HG03460 (cell line): ENCODE results near the gene AGRN.

Experiments
- ATAC-seq: cut with Tn5 transposase; IDR thresholded peaks from one replicate; pipeline ENCODE4 v1.9.1; 2021; ENCODE audit not compliant: unreplicated experiment

Gene AGRN

GRCh38 chr1:1035291-1035943 lies 15.5 kb downstream of the AGRN start:
- no peak for ATAC-seq

GRCh38 chr1:1037366-1038327 lies 17.7 kb downstream of the AGRN start:
- ATAC-seq = no peak

DNA sequence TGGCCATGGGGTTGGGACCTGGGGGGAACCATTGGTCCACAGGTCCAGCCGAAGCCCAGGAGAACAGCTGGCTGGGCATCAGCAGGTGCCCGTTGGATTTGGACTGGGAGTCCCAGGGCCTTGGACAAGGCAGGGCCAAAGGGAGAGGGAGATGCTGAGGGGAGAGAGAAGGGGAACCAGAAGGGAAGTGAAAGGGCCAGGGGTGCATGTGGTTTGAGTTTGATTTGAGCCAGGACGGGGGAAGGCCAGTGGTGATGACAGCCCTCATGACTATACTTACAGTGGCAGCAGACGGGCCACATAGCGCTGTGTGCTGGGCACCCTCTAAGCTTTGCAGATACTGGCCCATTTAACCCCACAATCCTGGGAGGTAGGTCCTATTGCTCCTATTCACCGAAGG lies 18.8 kb downstream of the AGRN start:
- ATAC-seq = no peak

DNA sequence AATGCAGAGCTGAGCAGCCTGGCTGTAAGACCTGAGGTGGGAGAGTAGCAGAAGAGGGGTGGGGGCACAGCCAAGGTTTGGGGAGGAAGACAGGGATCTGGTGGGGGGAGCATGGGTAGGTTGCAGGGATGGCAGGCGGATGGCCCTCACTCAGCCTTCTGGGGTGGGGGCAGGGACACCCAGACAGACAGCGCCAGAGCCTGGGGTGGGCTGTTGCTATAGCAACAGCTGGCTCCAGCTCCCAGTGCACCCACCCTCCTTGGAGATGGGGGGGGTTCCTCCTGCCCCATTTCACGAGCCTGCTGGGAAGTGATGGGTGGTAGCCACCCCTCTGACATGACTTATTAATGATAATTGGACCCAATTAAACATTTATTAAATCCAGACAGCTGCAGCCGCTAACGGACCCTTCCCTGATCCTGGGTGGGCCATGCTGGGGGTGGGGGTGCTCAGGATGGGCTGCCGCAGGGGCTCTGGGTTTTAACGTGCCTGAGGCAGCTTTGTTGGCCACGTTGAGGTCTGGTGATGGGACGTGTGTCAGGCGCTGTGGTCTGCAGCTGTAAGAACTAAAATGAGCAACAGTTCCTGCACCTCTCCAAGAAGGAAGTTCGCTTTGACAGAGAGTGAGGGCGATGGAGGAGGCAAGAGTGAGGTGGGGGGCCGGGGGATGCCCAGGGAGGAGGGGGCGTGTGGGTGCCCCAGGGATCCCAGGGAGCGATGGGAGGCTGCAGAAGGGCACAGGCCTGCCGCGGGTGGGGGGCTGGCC lies 19.4 kb downstream of the AGRN start:
- ATAC-seq = no peak

DNA sequence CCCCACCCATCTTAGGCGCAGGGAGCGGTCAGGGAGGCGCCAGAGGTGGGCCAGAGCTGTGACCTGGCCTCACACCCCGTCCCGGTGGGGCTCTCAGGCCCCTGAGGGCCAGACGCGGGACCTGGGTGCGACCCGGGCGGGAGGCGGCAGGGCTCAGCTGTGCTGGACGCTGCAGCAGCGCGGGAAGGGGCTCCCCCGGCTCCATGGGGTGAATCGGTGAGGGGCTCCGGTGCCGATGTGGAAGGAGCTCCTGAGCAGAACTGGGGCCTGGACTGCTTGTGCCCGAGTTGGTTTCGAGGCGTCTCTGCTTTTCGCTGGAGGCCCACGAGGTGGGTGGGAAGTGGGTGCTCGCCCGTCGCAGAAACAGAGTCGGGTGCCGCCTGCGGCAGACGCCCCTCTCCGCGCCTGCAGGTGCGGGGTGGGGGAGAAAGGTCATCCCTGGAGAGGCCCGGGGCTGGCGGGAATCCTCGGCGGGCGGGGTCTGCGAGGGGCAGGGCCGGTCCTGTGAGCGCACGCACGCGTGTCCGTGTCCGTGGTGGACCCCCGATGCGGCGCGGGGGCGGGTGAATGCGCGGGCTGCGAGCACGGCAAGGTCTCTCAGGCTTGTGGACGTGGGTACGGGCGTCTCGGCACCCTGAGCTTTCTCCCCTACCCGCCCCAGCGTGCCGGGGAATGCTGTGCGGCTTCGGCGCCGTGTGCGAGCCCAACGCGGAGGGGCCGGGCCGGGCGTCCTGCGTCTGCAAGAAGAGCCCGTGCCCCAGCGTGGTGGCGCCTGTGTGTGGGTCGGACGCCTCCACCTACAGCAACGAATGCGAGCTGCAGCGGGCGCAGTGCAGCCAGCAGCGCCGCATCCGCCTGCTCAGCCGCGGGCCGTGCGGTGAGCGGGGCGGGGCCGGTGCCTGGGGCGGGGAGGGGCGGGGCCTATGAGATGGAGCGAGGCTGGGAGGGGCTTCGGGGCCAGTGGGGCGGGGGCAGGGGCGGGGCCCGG lies 20.4 kb downstream of the AGRN start:
- no peak for ATAC-seq

DNA sequence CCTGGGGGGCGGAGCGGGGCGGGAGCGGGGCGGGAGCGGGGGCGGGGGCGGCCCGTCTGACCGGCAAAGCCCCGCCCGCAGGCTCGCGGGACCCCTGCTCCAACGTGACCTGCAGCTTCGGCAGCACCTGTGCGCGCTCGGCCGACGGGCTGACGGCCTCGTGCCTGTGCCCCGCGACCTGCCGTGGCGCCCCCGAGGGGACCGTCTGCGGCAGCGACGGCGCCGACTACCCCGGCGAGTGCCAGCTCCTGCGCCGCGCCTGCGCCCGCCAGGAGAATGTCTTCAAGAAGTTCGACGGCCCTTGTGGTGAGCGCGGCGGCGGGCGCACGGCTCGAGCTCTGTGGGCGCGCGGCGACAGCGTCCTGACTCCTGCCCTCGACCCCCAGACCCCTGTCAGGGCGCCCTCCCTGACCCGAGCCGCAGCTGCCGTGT lies 21.2 kb downstream of the AGRN start:
- no peak for ATAC-seq

DNA sequence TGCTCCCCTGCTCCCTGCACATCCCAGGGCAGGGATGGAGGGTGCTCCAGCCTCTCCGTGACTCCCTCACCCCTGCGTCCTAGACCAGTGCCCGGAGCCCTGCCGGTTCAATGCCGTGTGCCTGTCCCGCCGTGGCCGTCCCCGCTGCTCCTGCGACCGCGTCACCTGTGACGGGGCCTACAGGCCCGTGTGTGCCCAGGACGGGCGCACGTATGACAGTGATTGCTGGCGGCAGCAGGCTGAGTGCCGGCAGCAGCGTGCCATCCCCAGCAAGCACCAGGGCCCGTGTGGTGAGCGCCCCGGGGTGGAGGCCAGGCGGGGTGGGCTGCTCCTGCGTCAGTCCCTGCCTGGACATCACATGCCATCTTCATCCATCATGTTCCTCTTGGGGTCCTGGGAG lies 22.0 kb downstream of the AGRN start:
- ATAC-seq = no peak

GRCh38 chr1:1042835-1043234 lies 22.9 kb downstream of the AGRN start:
- ATAC-seq = no peak

- no peak for ATAC-seq
Measured at GRCh38 chr1:1043411-1043810, 23.5 kb downstream of the AGRN start.

GRCh38 chr1:1043921-1044320 lies 24.0 kb downstream of the AGRN start:
- no peak for ATAC-seq

DNA sequence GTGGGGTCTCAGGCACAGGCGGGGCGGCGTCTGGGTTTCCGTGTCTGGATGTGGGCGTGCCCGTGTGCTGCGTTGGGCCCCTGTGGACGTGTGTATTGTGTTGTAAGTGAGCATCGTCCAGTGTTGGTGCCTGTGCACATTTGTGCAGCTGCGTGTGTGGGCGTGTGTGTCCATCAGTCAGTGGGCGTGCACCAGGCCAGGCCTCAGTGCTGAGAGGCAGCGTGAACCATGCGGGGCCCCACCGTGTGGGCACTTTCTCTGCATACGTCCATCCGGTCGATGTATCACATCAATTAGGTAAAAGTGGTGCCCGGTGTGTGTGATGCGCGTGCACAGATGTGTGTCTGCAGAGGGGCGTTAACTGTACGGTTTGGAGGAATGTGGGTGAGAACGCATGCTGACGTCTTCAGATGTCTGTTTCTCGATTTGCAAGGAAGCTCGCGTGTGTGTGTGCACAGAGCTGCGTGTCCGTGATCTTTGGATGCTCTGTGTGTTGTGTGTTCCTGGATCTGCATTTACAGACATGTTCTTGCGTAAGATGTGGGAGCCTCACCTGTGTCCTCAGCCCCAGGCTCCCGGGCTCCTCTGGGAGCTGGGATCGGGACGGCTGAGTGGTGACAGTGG lies 24.6 kb downstream of the AGRN start:
- ATAC-seq = no peak

DNA sequence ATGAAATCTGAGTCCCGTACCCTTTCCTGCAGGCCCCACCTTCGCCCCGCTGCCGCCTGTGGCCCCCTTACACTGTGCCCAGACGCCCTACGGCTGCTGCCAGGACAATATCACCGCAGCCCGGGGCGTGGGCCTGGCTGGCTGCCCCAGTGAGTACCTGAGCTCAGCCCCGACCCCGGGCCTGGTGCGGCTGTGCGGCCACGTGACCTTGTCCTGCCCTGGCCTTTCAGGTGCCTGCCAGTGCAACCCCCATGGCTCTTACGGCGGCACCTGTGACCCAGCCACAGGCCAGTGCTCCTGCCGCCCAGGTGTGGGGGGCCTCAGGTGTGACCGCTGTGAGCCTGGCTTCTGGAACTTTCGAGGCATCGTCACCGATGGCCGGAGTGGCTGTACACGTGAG lies 25.2 kb downstream of the AGRN start:
- ATAC-seq = no peak

GRCh38 chr1:1046243-1046642 lies 26.3 kb downstream of the AGRN start:
- no peak for ATAC-seq

DNA sequence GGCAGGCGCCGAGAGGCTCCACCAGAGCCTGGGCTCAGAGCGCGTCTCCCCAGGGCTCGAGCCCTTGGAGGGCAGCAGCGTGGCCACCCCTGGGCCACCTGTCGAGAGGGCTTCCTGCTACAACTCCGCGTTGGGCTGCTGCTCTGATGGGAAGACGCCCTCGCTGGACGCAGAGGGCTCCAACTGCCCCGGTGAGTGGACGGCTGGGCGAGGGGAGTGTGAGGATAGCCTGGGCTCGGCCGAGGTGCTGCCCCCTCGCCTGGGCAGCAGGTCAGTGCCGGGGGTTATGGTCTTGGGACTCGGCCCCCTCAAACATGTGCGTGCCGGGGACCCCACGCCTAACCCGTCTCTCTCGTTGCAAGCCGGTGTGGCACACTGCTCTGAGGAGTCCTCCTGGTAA lies 26.8 kb downstream of the AGRN start:
- no peak for ATAC-seq

DNA sequence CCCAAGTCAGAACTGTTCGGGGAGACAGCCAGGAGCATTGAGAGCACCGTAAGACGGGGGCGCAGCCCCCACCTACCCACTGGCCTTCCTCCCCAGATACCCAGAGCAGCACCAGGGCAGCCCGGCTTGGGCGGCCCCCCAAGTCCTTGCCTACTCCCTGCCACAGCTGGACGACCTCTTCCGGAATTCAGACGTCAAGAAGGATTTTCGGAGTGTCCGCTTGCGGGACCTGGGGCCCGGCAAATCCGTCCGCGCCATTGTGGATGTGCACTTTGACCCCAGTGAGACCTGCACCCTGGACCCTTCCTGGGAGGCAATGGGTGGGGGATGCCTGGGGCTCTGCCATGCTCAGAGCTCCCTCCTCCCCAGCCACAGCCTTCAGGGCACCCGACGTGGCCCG lies 27.5 kb downstream of the AGRN start:
- ATAC-seq = no peak

DNA sequence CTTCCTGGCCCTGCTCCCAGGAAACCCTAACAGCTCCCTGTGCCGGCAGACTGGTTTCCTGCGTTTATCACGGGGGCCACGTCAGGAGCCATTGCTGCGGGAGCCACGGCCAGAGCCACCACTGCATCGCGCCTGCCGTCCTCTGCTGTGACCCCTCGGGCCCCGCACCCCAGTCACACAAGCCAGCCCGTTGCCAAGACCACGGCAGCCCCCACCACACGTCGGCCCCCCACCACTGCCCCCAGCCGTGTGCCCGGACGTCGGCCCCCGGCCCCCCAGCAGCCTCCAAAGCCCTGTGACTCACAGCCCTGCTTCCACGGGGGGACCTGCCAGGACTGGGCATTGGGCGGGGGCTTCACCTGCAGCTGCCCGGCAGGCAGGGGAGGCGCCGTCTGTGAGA lies 28.0 kb downstream of the AGRN start:
- ATAC-seq = no peak

- no peak for ATAC-seq
Measured at GRCh38 chr1:1048765-1049164, 28.8 kb downstream of the AGRN start.

DNA sequence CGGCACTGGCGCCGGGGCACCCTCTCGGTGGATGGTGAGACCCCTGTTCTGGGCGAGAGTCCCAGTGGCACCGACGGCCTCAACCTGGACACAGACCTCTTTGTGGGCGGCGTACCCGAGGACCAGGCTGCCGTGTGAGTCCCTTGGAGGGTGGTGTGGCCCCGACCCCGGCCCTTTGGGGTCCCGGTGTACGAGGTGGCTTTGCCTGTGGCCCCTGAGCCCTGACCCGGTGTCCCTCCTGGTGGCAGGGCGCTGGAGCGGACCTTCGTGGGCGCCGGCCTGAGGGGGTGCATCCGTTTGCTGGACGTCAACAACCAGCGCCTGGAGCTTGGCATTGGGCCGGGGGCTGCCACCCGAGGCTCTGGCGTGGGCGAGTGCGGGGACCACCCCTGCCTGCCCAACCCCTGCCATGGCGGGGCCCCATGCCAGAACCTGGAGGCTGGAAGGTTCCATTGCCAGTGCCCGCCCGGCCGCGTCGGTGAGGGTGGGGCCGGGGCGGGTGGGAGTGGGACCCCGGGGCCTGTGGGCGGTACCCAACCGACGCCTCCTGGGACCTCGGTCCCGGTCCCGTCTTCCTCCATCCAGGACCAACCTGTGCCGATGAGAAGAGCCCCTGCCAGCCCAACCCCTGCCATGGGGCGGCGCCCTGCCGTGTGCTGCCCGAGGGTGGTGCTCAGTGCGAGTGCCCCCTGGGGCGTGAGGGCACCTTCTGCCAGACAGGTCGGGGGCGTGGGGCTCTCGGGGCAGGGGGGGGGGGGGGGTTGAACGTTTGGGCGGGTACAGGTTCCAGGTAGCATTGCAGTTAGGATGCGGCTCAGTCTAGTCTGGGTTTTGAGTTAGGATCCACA lies 29.6 kb downstream of the AGRN start:
- ATAC-seq = no peak

GRCh38 chr1:1050577-1051052 lies 30.7 kb downstream of the AGRN start:
- ATAC-seq = no peak
